ENCODE data around the gene IL13. TPM values are rescaled to one million over a fixed set of nuclear protein-coding genes. Genes with fewer than 3 reads are reported as not detected.

Gene IL13
- total RNA-seq, 4 donors from 2014 or later = not detected

DNA sequence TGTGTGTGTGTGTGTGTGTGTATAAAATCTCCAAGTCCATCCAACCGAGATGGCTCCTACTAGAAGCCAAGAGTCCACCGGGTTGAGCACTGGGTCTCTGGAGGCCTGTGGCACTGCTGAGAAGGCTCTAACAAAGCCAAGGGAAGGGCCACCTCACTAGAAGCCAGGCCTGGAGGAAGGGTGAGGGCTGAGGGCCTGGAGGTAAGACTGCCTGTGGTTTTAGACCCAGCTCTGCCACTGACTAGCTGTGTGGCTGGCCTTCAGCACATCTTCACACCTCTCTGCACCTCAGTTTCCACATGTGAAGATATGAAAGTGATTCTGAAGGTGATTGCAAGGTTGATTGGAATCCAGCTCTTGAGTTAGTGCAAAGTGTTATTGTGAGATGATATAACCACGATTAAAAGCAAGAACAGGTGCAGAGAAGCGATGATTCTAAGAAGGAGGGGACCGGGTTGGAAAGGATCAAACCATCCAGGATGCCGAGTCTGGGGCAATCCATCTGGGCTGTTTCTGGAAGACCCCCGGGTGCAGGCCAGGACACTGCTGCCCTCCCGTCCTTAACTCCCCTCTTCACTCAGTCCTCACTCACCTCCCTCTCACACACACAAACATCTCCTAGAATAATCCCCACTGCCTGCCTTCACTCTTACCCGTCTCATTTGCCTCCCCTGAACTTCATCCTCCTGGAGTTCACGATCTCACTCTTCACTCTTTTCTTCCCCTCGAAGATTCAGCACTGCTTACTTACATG lies 18.1 kb downstream of the IL13 start:
- WGBS, 2 donors = 94 to 96% methylated on average over 11 of the region's 11 CpGs
- H3K4me3 ChIP-seq (ENCODE audit: low read depth, poor library complexity, severe bottlenecking) = no peak overlapping the region
- intact Hi-C loops (cut with DNase I; ENCODE audit: low total_unique reads) = no loop called here
- no peak for DNase-seq (ENCODE audit: low spot score in 2 of 2)
- TF ChIP-seq, protein P1, sequence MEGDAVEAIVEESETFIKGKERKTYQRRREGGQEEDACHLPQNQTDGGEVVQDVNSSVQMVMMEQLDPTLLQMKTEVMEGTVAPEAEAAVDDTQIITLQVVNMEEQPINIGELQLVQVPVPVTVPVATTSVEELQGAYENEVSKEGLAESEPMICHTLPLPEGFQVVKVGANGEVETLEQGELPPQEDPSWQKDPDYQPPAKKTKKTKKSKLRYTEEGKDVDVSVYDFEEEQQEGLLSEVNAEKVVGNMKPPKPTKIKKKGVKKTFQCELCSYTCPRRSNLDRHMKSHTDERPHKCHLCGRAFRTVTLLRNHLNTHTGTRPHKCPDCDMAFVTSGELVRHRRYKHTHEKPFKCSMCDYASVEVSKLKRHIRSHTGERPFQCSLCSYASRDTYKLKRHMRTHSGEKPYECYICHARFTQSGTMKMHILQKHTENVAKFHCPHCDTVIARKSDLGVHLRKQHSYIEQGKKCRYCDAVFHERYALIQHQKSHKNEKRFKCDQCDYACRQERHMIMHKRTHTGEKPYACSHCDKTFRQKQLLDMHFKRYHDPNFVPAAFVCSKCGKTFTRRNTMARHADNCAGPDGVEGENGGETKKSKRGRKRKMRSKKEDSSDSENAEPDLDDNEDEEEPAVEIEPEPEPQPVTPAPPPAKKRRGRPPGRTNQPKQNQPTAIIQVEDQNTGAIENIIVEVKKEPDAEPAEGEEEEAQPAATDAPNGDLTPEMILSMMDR (IDR thresholded peaks at IDR 0.05) = no peak
- no peak for TF ChIP-seq POLR2A (IDR thresholded peaks at IDR 0.05)

DNA sequence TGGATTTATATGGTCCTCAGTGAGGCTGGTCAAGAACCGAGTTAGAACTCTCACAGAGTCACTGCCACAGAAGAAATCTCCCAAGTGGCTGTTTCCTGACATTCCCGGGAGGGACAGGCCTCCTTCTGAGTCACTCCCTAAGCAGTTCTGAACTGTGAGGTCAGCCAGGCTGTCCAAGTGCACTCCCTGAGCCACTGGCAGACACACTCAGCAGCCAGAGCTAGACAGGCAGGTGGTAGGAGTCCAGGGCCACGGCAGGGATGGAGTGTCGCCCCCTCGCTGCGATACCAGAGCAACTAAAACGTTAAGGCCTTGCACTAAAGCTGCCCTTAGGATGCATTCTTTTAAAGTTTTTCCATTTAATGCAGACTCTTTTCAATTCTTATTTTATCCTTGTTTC lies 19.2 kb downstream of the IL13 start:
- DNase-seq (ENCODE audit: low spot score in 2 of 2) = no peak
- intact Hi-C loops (cut with DNase I; ENCODE audit: low total_unique reads) = no loop called here
- TF ChIP-seq POLR2A (IDR thresholded peaks at IDR 0.05) = no peak
- TF ChIP-seq, protein P1 (IDR thresholded peaks at IDR 0.05) = no peak
- 42 to 49% methylated on average over 7 of the region's 7 CpGs for WGBS, 2 donors
- H3K4me3 ChIP-seq (ENCODE audit: low read depth, poor library complexity, severe bottlenecking) = no peak overlapping the region

DNA sequence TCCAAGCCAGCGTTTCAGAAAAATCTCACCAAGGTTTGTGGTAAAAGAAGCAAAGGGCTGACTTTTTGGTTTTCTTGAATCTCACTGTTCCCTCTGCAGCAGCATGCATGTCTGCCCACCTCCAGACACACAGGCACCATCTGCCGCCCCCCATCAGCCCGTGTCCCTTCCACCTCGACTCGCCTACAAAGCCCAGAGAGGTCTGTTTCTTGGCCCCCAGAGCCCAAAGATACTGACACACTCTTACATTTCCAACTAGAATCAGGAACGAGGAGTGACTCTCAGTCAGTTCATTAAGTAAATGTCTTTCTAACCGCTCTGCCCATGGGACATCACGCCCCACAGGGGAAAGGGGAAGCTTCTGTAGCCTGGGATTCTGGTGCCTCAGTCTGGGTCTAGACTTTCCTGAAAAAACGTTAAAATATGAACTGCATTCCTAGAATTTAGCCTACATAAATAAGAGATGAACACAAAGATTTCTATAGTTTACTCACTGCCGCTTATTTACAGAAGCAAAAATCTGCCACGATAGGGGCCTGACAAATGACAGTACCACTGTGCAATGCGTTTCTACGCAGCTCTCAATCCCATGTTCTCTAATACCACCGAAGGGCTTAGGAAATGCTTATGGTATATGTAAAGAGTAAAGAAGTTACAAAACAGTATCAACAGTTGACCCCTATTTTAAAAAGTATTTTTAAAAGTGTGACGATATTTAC lies 19.9 kb downstream of the IL13 start:
- no peak overlapping the region for H3K4me3 ChIP-seq (ENCODE audit: low read depth, poor library complexity, severe bottlenecking)
- intact Hi-C loops (cut with DNase I; ENCODE audit: low total_unique reads) = no loop called here
- DNase-seq (ENCODE audit: low spot score in 2 of 2) = no peak
- TF ChIP-seq, protein P1 (IDR thresholded peaks at IDR 0.05) = no peak
- TF ChIP-seq POLR2A (IDR thresholded peaks at IDR 0.05) = no peak
- WGBS, 2 donors = 88 to 89% methylated on average over 15 of the region's 15 CpGs

DNA sequence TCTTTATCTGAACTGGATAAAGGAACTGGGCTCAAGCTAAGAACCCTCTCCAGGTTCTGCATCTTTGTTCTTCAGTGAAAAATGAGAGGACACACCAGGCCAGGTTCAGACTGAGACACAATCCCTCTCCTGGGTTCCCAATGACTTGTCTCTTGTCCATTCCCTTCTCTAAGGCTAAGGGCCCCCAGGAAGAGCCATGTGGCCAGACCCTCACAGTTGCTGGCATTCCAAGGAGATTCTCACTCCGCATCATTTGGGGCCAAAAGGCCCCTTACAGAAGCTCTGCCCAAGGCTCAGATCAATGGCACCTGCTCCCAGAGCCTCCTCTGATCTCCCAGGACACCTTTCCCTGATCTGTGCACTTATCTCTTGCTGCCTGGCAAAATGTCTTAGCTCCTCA lies 20.8 kb downstream of the IL13 start:
- no peak overlapping the region for H3K4me3 ChIP-seq (ENCODE audit: low read depth, poor library complexity, severe bottlenecking)
- intact Hi-C loops (cut with DNase I; ENCODE audit: low total_unique reads) = no loop called here
- WGBS, 2 donors = 67 to 94% methylated on average over 1 of the region's 1 CpG
- TF ChIP-seq POLR2A (IDR thresholded peaks at IDR 0.05) = no peak
- TF ChIP-seq, protein P1 (IDR thresholded peaks at IDR 0.05) = no peak
- DNase-seq (ENCODE audit: low spot score in 2 of 2) = peak in 1 of 2 donors; percentile 1

DNA sequence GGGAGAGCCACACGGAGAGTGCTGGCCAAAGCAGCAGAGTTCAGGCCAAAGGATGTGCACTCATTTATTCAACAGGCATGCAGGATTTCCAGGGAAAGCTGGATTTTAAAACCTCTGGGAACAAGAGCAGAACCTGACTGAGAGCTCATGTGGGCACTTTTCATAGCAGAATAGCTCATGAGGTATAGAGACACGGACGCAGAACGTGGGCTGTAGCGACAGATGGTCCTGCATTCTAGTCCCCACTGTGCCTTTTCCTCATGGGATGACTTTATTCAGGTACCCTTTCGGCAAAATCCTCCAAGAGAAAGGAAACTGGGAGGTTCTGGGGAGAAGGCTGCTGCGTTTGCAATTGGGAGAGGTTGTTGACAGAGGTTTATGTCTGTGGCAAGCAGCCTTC lies 21.2 kb downstream of the IL13 start:
- intact Hi-C loops (cut with DNase I; ENCODE audit: low total_unique reads) = no loop called here
- peak in 1 of 2 donors; percentile 3 for DNase-seq (ENCODE audit: low spot score in 2 of 2)
- 87 to 91% methylated on average over 7 of the region's 7 CpGs for WGBS, 2 donors

More for the DNA sequence above, 21.2 kb downstream of the IL13 start:
- TF ChIP-seq, protein P1 (IDR thresholded peaks at IDR 0.05) = no peak
- no peak overlapping the region for H3K4me3 ChIP-seq (ENCODE audit: low read depth, poor library complexity, severe bottlenecking)

Measured in lower leg skin (tissue), 4 donors.